ENCODE data around the gene CPVL. TPM values are rescaled to one million over a fixed set of nuclear protein-coding genes. Genes with fewer than 3 reads are reported as not detected.

The CPVL gene
- total RNA-seq, 4 donors from 2014 or later, result 3.9 to 34.1 (median 15.7) TPM

- DNase-seq, result no peak
- H3K36me3 ChIP-seq, result no peaks in the 10 kb centered on the region
- H3K27me3 ChIP-seq, result no peaks in the 10 kb centered on the region
- intact Hi-C loops (cut with DNase I), result no loop called here
- H3K9me3 ChIP-seq, result no peaks in the 10 kb centered on the region
- 57 to 60% methylated on average over 8 of the region's 8 CpGs for WGBS, 2 donors
- TF ChIP-seq, protein P1, sequence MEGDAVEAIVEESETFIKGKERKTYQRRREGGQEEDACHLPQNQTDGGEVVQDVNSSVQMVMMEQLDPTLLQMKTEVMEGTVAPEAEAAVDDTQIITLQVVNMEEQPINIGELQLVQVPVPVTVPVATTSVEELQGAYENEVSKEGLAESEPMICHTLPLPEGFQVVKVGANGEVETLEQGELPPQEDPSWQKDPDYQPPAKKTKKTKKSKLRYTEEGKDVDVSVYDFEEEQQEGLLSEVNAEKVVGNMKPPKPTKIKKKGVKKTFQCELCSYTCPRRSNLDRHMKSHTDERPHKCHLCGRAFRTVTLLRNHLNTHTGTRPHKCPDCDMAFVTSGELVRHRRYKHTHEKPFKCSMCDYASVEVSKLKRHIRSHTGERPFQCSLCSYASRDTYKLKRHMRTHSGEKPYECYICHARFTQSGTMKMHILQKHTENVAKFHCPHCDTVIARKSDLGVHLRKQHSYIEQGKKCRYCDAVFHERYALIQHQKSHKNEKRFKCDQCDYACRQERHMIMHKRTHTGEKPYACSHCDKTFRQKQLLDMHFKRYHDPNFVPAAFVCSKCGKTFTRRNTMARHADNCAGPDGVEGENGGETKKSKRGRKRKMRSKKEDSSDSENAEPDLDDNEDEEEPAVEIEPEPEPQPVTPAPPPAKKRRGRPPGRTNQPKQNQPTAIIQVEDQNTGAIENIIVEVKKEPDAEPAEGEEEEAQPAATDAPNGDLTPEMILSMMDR (IDR thresholded peaks at IDR 0.05), result no peak
- no peak for TF ChIP-seq POLR2A (IDR thresholded peaks at IDR 0.05)
- H3K4me3 ChIP-seq, result no peak overlapping the region
- H3K4me1 ChIP-seq, result peaks cover 14 to 44% (median 20%) of the 10 kb centered on the region in 3 donors
- H3K27ac ChIP-seq, result peak overlapping the region in 3 of 4 donors; percentile 25 to 70 (median 38)
Measured at GRCh38 chr7:28980451-28981160, 165.7 kb downstream of the CPVL start.

- H3K4me3 ChIP-seq, result no peak overlapping the region
- no peaks in the 10 kb centered on the region for H3K27me3 ChIP-seq
- 73 to 80% methylated on average over 3 of the region's 3 CpGs for WGBS, 2 donors
- peaks cover 6 to 36% (median 12%) of the 10 kb centered on the region in 3 donors for H3K4me1 ChIP-seq
- no peak for DNase-seq
- H3K9me3 ChIP-seq, result no peaks in the 10 kb centered on the region
- intact Hi-C loops (cut with DNase I), result no loop called here
- no peaks in the 10 kb centered on the region for H3K36me3 ChIP-seq
- H3K27ac ChIP-seq, result peak overlapping the region in 3 of 4 donors; percentile 17 to 38 (median 25)
- TF ChIP-seq, protein P1 (IDR thresholded peaks at IDR 0.05), result no peak
- no peak for TF ChIP-seq POLR2A (IDR thresholded peaks at IDR 0.05)
Measured at GRCh38 chr7:28979776-28980175, 166.6 kb downstream of the CPVL start.

- TF ChIP-seq, protein P1 (IDR thresholded peaks at IDR 0.05), result no peak
- no peak for TF ChIP-seq POLR2A (IDR thresholded peaks at IDR 0.05)
- 50 to 80% methylated on average over 1 of the region's 1 CpG for WGBS, 2 donors
- no peak overlapping the region for H3K4me3 ChIP-seq
Measured at GRCh38 chr7:28977881-28978280, 168.5 kb downstream of the CPVL start.

GRCh38 chr7:28976022-28976421 is 170.3 kb downstream of the CPVL start:
- H3K4me3 ChIP-seq, result no peak overlapping the region
- no peak for TF ChIP-seq POLR2A (IDR thresholded peaks at IDR 0.05)
- TF ChIP-seq, protein P1 (IDR thresholded peaks at IDR 0.05), result no peak
- intact Hi-C loops (cut with DNase I), result no loop called here
- H3K36me3 ChIP-seq, result no peaks in the 10 kb centered on the region
- no peak overlapping the region for H3K27ac ChIP-seq
- peaks cover 4 to 9% (median 5%) of the 10 kb centered on the region in 3 donors for H3K4me1 ChIP-seq
- peaks cover 0 to 25% (median 13%) of the 10 kb centered on the region in 3 donors for H3K9me3 ChIP-seq
- DNase-seq, result no peak
- 60 to 86% methylated on average over 1 to 3 of the region's 3 CpGs for WGBS, 2 donors
- no peaks in the 10 kb centered on the region for H3K27me3 ChIP-seq

More at GRCh38 chr7:28977881-28978280, 168.5 kb downstream of the CPVL start:
- DNase-seq, result no peak
- H3K27me3 ChIP-seq, result no peaks in the 10 kb centered on the region
- H3K4me1 ChIP-seq, result peaks cover 5 to 22% (median 6%) of the 10 kb centered on the region in 3 donors
- intact Hi-C loops (cut with DNase I), result no loop called here
- no peaks in the 10 kb centered on the region for H3K36me3 ChIP-seq
- no peak overlapping the region for H3K27ac ChIP-seq
- H3K9me3 ChIP-seq, result peaks cover 0 to 7% (median 4%) of the 10 kb centered on the region in 3 donors

GRCh38 chr7:28973591-28973990 is 172.7 kb downstream of the CPVL start:
- 90 to 91% methylated on average over 3 of the region's 3 CpGs for WGBS, 2 donors
- Histone ChIP-seq H3K9me3 (peaks cover 0 to 31% (median 13%) of the 10 kb centered on the region in 3 donors), H3K4me3 (no peak overlapping the region), H3K36me3 (no peaks in the 10 kb centered on the region), H3K27ac (no peak overlapping the region), H3K27me3 (no peaks in the 10 kb centered on the region), H3K4me1 (no peaks in the 10 kb centered on the region)
- no peak for DNase-seq
- TF ChIP-seq, protein P1 (IDR thresholded peaks at IDR 0.05), result no peak
- TF ChIP-seq POLR2A (IDR thresholded peaks at IDR 0.05), result no peak
- intact Hi-C loops (cut with DNase I), result no loop called here

Data from esophagus squamous epithelium (tissue), 5 donors.